AG10803 (cell line): ENCODE results near the gene PRKAG2.

Experiments
- DNase-seq: peaks from one replicate; pipeline ENCODE4 v3.0.0; 2010; ENCODE audit warnings: low read depth
- H3K4me3 ChIP-seq: 2 replicates; pipeline ENCODE4 v1.5.1; 2011; ENCODE audit warnings: mild to moderate bottlenecking, low read length, control low read depth
- TF ChIP-seq, protein P1 (sequence below): conservative IDR thresholded peaks from 2 replicates; pipeline ENCODE4 v1.5.1; 2011; ENCODE audit warnings: mild to moderate bottlenecking, low read length, control low read depth, inconsistent platforms

Gene PRKAG2

DNA sequence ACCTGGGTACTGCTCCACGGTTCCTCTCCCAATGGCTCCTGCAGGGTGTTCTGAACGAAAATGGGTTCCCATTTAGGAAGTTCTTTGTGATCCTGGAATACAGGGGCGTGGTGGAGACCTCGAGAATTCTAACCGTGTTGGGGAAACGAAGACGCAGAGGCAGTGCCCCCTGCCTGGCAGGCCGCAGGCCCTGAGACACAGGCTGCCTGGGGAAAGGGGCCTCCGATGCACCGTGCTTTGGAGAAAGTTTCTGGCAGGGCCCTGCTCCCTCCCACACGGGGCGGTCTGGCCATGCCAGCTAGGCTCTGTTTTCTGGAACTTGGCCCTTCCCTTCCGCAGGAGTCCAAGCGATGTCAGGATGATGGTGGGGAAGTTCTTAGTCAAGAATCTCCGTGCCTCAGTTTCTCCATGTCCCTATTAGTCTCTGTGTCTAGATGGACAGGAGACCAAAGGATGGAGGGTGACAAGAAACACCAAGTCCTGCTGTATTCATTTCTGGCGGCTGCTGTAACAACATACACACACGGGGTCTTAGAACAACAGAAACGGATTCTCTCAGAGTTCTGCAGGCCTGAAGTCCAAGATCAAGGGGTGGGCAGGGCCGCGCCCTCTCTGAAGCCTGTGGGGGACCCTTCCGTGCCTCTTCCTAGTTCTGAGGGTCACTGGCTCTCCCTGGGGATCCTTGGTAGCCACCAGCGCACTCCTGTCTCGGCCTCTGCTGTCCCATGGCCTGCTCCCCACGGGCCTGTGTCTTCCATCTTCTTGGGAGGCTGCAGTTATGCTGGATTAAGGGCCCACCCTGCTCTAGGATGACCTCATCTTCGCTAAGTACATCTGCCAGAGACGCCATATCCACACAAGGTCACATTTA lies 27.7 kb downstream of the PRKAG2 start:
- TF ChIP-seq, protein P1, sequence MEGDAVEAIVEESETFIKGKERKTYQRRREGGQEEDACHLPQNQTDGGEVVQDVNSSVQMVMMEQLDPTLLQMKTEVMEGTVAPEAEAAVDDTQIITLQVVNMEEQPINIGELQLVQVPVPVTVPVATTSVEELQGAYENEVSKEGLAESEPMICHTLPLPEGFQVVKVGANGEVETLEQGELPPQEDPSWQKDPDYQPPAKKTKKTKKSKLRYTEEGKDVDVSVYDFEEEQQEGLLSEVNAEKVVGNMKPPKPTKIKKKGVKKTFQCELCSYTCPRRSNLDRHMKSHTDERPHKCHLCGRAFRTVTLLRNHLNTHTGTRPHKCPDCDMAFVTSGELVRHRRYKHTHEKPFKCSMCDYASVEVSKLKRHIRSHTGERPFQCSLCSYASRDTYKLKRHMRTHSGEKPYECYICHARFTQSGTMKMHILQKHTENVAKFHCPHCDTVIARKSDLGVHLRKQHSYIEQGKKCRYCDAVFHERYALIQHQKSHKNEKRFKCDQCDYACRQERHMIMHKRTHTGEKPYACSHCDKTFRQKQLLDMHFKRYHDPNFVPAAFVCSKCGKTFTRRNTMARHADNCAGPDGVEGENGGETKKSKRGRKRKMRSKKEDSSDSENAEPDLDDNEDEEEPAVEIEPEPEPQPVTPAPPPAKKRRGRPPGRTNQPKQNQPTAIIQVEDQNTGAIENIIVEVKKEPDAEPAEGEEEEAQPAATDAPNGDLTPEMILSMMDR = no peak
- no peak for DNase-seq
- no peak overlapping the region for H3K4me3 ChIP-seq

- no peak overlapping the region for H3K4me3 ChIP-seq
- TF ChIP-seq, protein P1 = no peak
- DNase-seq = no peak
Observed at GRCh38 chr7:151847681-151848081, 29.2 kb downstream of the PRKAG2 start.

GRCh38 chr7:151847136-151847535 lies 29.8 kb downstream of the PRKAG2 start:
- TF ChIP-seq, protein P1 = no peak
- no peak for DNase-seq
- H3K4me3 ChIP-seq = no peak overlapping the region

- no peak for DNase-seq
- H3K4me3 ChIP-seq = no peak overlapping the region
- TF ChIP-seq, protein P1 = no peak
Observed at GRCh38 chr7:151845412-151846205, 31.3 kb downstream of the PRKAG2 start.

DNA sequence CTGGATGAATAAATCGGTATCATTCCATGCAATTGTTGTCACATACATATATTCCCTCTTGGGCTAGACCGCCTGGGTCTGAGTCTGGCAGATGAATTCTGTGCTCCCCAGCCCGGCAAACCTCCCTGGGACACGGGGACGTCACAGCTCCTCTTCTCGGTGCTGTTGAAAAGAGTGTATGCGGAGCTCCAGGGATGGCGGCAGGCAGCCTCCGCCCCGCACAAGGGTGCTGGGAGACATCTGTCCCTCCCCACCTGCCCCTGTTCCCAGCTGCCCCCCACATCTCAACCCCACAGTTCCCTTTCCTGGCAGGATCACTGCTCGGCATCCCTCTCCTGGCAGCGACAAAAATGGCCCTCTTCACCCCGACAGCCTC lies 32.1 kb downstream of the PRKAG2 start:
- TF ChIP-seq, protein P1 = no peak
- no peak for DNase-seq
- H3K4me3 ChIP-seq = no peak overlapping the region

DNA sequence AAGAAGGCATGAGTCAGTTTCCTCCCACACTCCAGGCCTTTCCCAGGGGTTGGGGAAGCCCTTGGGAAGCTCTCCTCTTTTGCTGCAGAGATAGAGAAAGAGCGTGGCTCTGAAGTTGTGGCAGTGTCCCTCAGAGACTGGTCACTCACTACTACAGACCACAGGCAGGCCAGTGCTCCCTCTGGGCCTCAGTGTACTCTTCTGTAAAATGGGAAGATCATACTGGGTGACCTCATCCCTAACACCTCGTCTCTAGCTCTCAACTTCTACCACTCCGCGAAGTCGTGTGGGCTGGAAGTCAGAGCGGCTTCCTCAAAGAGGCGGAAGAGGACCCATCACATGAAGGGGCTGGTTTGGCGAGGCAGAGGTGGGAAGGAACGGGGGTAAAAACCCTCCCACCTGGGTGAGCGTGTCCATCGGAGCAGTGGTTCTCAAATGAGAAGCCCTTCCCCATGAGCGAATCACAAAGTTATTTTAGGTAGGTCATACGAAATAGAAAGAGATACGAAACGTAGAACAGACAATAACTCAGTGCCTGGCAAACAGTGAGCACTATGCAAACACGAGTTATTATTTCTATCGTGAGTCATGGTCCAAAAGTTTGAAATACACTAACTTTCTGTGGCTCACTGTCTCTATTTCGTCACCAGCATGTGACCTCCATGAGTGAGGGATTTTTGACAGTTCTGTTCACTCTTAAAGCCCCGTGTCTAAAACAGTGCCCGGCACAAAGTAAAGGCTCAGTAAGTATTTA lies 32.7 kb downstream of the PRKAG2 start:
- H3K4me3 ChIP-seq = no peak overlapping the region
- TF ChIP-seq, protein P1 = no peak
- peak; percentile 28 for DNase-seq
